DOHH2 (cell line): ENCODE measurements around the gene ZMIZ1.

Experiments
- EZH2phosphoT487 ChIP-seq: fragments of 200-600 bp; sonication (generic); IDR thresholded peaks from 2 replicates; pipeline ENCODE4 v1.6.1; 2017; ENCODE audit warnings: borderline replicate concordance, mild to moderate bottlenecking, antibody characterized with exemption, low read length, moderate library complexity, mixed read lengths
- TF ChIP-seq, protein P1 (sequence below): fragments of 200-600 bp; sonication (generic); IDR thresholded peaks from one replicate; pipeline ENCODE4 v1.5.1; 2014; ENCODE audit warnings: antibody characterized with exemption, mild to moderate bottlenecking, low read depth, low read length; ENCODE audit not compliant: poor library complexity, severe bottlenecking

- TF ChIP-seq, protein P1, sequence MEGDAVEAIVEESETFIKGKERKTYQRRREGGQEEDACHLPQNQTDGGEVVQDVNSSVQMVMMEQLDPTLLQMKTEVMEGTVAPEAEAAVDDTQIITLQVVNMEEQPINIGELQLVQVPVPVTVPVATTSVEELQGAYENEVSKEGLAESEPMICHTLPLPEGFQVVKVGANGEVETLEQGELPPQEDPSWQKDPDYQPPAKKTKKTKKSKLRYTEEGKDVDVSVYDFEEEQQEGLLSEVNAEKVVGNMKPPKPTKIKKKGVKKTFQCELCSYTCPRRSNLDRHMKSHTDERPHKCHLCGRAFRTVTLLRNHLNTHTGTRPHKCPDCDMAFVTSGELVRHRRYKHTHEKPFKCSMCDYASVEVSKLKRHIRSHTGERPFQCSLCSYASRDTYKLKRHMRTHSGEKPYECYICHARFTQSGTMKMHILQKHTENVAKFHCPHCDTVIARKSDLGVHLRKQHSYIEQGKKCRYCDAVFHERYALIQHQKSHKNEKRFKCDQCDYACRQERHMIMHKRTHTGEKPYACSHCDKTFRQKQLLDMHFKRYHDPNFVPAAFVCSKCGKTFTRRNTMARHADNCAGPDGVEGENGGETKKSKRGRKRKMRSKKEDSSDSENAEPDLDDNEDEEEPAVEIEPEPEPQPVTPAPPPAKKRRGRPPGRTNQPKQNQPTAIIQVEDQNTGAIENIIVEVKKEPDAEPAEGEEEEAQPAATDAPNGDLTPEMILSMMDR = no peak
- no peak for TF ChIP-seq EZH2phosphoT487
Observed at GRCh38 chr10:79248341-79249185, 179.8 kb downstream of the ZMIZ1 start.
